H1 (cell line): ENCODE measurements around the gene ARF6. TPM values are rescaled to one million over a fixed set of nuclear protein-coding genes. Genes with fewer than 3 reads are reported as not detected.

Source experiments
- SUZ12 ChIP-seq: fragments of 200-600 bp; sonication (generic); IDR thresholded peaks from 2 replicates; pipeline ENCODE4 v1.6.1; 2012; ENCODE audit warnings: mild to moderate bottlenecking, inconsistent platforms, low read length, moderate library complexity, mixed read lengths
- polyA plus RNA-seq, 7 experiments: library from polyadenylated mRNA; depleted of rRNA in 3 of 7; stranded (reverse) in 5 of 7; unstranded in 2 of 7; fragments of >200 nt in 5 of 7; fragments of 200-250 nt in 2 of 7; gene quantifications; 1 replicate in 5 of 7; 2 replicates in 1 of 7; 4 replicates in 1 of 7; pipeline versions ENCODE4 v1.2.1 to v1.2.3, GENCODE V29; 2011 to 2013; ENCODE audit warnings: missing spikeins in 2 of 7, mixed read lengths in 2 of 7
- total RNA-seq: library from RNA; stranded (reverse); fragmentation: NEBNext Ultra II Directional; extraction: Animal tissue kit (Norgen Biotek cat#: 25700); gene quantifications from 2 replicates; pipeline ENCODE4 v1.2.1, GENCODE V29; 2021
- TF ChIP-seq, protein P1 (sequence below): IDR thresholded peaks from 2 replicates; pipeline ENCODE4 v1.6.1; 2012; ENCODE audit warnings: inconsistent platforms

The ARF6 gene
- total and polyA plus RNA-seq, 2 of the 8 experiments (the other 6 are each of a cell fraction or from before 2014, with no cell fraction given) = 17.2 to 56.7 TPM

- TF ChIP-seq, protein P1, sequence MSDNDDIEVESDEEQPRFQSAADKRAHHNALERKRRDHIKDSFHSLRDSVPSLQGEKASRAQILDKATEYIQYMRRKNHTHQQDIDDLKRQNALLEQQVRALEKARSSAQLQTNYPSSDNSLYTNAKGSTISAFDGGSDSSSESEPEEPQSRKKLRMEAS = peak; percentile 57
- no peak for TF ChIP-seq SUZ12
These were observed 614 bp upstream of the ARF6 start (continued) for GRCh38 chr14:49892301-49892635.
